Esophagus (tissue), 2 donors: ENCODE results near the gene AUP1. TPM values are rescaled to one million over a fixed set of nuclear protein-coding genes. Genes with fewer than 3 reads are reported as not detected.
A peak's percentile ranks its signal among the peaks of the same experiment; 100 is the strongest.

Experiments
- H3K27ac ChIP-seq, 2 donors: one replicate each; pipeline ENCODE4 v1.5.1; 2013; ENCODE audit warnings: low read depth in 2 of 2, mild to moderate bottlenecking in 2 of 2, inconsistent platforms in 1 of 2, low read length in 1 of 2, moderate library complexity in 1 of 2
- H3K27me3 ChIP-seq, 2 donors: one replicate each; pipeline ENCODE4 v1.6.1; 2013; ENCODE audit warnings: low read length in 2 of 2, control low read depth in 1 of 2, mild to moderate bottlenecking in 1 of 2; ENCODE audit not compliant: insufficient read depth in 2 of 2, control insufficient read depth in 1 of 2
- H3K36me3 ChIP-seq, 2 donors: one replicate each; pipeline ENCODE4 v1.6.1; 2013; ENCODE audit warnings: low read length in 1 of 2; ENCODE audit not compliant: control insufficient read depth in 2 of 2, insufficient read depth in 2 of 2
- H3K4me1 ChIP-seq, 2 donors: one replicate each; pipeline ENCODE4 v1.6.1; 2013; ENCODE audit warnings: low read length in 1 of 2; ENCODE audit not compliant: control insufficient read depth in 2 of 2, insufficient read depth in 2 of 2
- H3K4me3 ChIP-seq, 2 donors: one replicate each; pipeline ENCODE4 v1.5.1; 2013; ENCODE audit warnings: low read length in 2 of 2, mild to moderate bottlenecking in 2 of 2, low read depth in 1 of 2, moderate library complexity in 1 of 2
- H3K9me3 ChIP-seq, 2 donors: one replicate each; pipeline ENCODE4 v1.6.1; 2013; ENCODE audit warnings: mild to moderate bottlenecking in 2 of 2, low read depth in 1 of 2, low read length in 1 of 2, moderate library complexity in 1 of 2; ENCODE audit not compliant: control insufficient read depth in 2 of 2, insufficient read depth in 1 of 2
- WGBS, 2 donors: extraction: QIAGEN DNeasy Blood & Tissue Kit; methylation state at CpG; one replicate each; pipeline ENCODE4 v1.1.7; 2013; 5-methylcytosine and 5-hydroxymethylcytosine counted together
- polyA plus RNA-seq, 2 donors: library from polyadenylated mRNA; stranded (reverse); fragments of 200-250 nt; gene quantifications; one replicate each; pipeline ENCODE4 v1.2.3, GENCODE V29; 2013
- donor health status: healthy with polysubstance abuse.
- donor health status: Bipolar disorder and iron deficiency.

Gene AUP1
- polyA plus RNA-seq, 2 donors: 116 to 186 TPM

- no peak overlapping the region for H3K4me3 ChIP-seq
- no peak overlapping the region for H3K27ac ChIP-seq
- peaks cover 0 to 14% of the 10 kb centered on the region in 2 donors for H3K27me3 ChIP-seq
- H3K9me3 ChIP-seq: no peaks in the 10 kb centered on the region
- WGBS, 2 donors: 78 to 84% methylated on average over 17 to 18 of the region's 18 CpGs
- H3K4me1 ChIP-seq: peaks cover 17 to 22% of the 10 kb centered on the region in 2 donors
- peaks cover 0 to 8% of the 10 kb centered on the region in 2 donors for H3K36me3 ChIP-seq
Measured at GRCh38 chr2:74501335-74502071, 28.0 kb downstream of the AUP1 start.

- no peaks in the 10 kb centered on the region for H3K9me3 ChIP-seq
- peaks cover 17 to 18% of the 10 kb centered on the region in 2 donors for H3K4me1 ChIP-seq
- H3K4me3 ChIP-seq: no peak overlapping the region
- peaks cover 0 to 14% of the 10 kb centered on the region in 2 donors for H3K27me3 ChIP-seq
- H3K36me3 ChIP-seq: peaks cover 0 to 6% of the 10 kb centered on the region in 2 donors
- H3K27ac ChIP-seq: no peak overlapping the region
Measured at GRCh38 chr2:74500578-74500946, 28.9 kb downstream of the AUP1 start.

GRCh38 chr2:74499940-74500577, 29.4 kb downstream of the AUP1 start:
- 63 to 68% methylated on average over 15 of the region's 15 CpGs for WGBS, 2 donors
- H3K36me3 ChIP-seq: peaks cover 0 to under 1% of the 10 kb centered on the region in 2 donors
- no peak overlapping the region for H3K4me3 ChIP-seq
- H3K9me3 ChIP-seq: no peaks in the 10 kb centered on the region
- peaks cover 0 to 14% of the 10 kb centered on the region in 2 donors for H3K27me3 ChIP-seq
- H3K4me1 ChIP-seq: peaks cover 17 to 18% of the 10 kb centered on the region in 2 donors
- H3K27ac ChIP-seq: no peak overlapping the region

GRCh38 chr2:74499267-74499939, 30.1 kb downstream of the AUP1 start, which contains the start of gene LBX2:
Gene LBX2, minus strand, starts transcription at chr2:74499603. Its CDS starts 66 bp downstream, at chr2:74499537.
- Histone ChIP-seq H3K27ac (no peak within 1 kb of the TSS), H3K9me3 (no peaks in the 10 kb centered on the region), H3K4me1 (peaks cover 17 to 18% of the 10 kb centered on the region in 2 donors), H3K36me3 (no peaks in the 10 kb centered on the region), H3K4me3 (peak within 1 kb of the TSS; percentile 30 to 32), H3K27me3 (peaks cover 0 to 14% of the 10 kb centered on the region in 2 donors)
- WGBS, 2 donors: 8 to 11% methylated on average over 62 to 65 of the region's 65 CpGs

GRCh38 chr2:74498500-74499266, 30.8 kb downstream of the AUP1 start:
- no peaks in the 10 kb centered on the region for H3K9me3 ChIP-seq
- 2 to 4% methylated on average over 41 of the region's 41 CpGs for WGBS, 2 donors
- no peak overlapping the region for H3K27ac ChIP-seq
- H3K4me3 ChIP-seq: peak overlapping the region; percentile 32 to 42
- peaks cover 17 to 18% of the 10 kb centered on the region in 2 donors for H3K4me1 ChIP-seq
- peaks cover 0 to under 1% of the 10 kb centered on the region in 2 donors for H3K36me3 ChIP-seq
- peaks cover 0 to 14% of the 10 kb centered on the region in 2 donors for H3K27me3 ChIP-seq

GRCh38 chr2:74497777-74498499, 31.6 kb downstream of the AUP1 start:
- no peak overlapping the region for H3K27ac ChIP-seq
- peak overlapping the region; percentile 32 to 42 for H3K4me3 ChIP-seq
- 3% methylated on average over 59 to 61 of the region's 61 CpGs for WGBS, 2 donors

GRCh38 chr2:74496997-74497776, 32.3 kb downstream of the AUP1 start:
- no peaks in the 10 kb centered on the region for H3K9me3 ChIP-seq
- peak overlapping the region in 1 of 2 donors; percentile 32 for H3K4me3 ChIP-seq
- peaks cover 16 to 18% of the 10 kb centered on the region in 2 donors for H3K4me1 ChIP-seq
- 55 to 63% methylated on average over 19 of the region's 19 CpGs for WGBS, 2 donors
- H3K36me3 ChIP-seq: peaks cover 7 to 13% of the 10 kb centered on the region in 2 donors
- H3K27ac ChIP-seq: no peak overlapping the region
- peaks cover 0 to 14% of the 10 kb centered on the region in 2 donors for H3K27me3 ChIP-seq

More at GRCh38 chr2:74497777-74498499, 31.6 kb downstream of the AUP1 start:
- no peaks in the 10 kb centered on the region for H3K9me3 ChIP-seq
- H3K27me3 ChIP-seq: peaks cover 0 to 14% of the 10 kb centered on the region in 2 donors
- peaks cover 3 to 6% of the 10 kb centered on the region in 2 donors for H3K36me3 ChIP-seq
- H3K4me1 ChIP-seq: peaks cover 17 to 18% of the 10 kb centered on the region in 2 donors

- Histone ChIP-seq H3K27ac (no peak overlapping the region), H3K4me3 (no peak overlapping the region), H3K27me3 (peaks cover 0 to 13% of the 10 kb centered on the region in 2 donors), H3K36me3 (peaks cover 20 to 31% of the 10 kb centered on the region in 2 donors), H3K4me1 (peaks cover 14 to 18% of the 10 kb centered on the region in 2 donors), H3K9me3 (no peaks in the 10 kb centered on the region)
- WGBS, 2 donors: 86 to 88% methylated on average over 1 of the region's 1 CpG
Measured at GRCh38 chr2:74495440-74495839, 34.1 kb downstream of the AUP1 start.
